AG10803 (cell line): ENCODE measurements around the gene MOCS3.
A peak's percentile ranks its signal among the peaks of the same experiment; 100 is the strongest.

Experiments used
- DNase-seq: peaks from one replicate; pipeline ENCODE4 v3.0.0; 2010; ENCODE audit warnings: low read depth
- H3K4me3 ChIP-seq: 2 replicates; pipeline ENCODE4 v1.5.1; 2011; ENCODE audit warnings: mild to moderate bottlenecking, low read length, control low read depth
- CTCF ChIP-seq: conservative IDR thresholded peaks from 2 replicates; pipeline ENCODE4 v1.5.1; 2011; ENCODE audit warnings: mild to moderate bottlenecking, low read length, control low read depth, inconsistent platforms

The MOCS3 gene

GRCh38 chr20:50957276-50957675 is 1.3 kb upstream of the MOCS3 start:
- H3K4me3 ChIP-seq: peak overlapping the region; percentile 93
- TF ChIP-seq CTCF: no peak
- DNase-seq: peak; percentile 66

GRCh38 chr20:50957798-50958614 is 612 bp upstream of the MOCS3 start, which contains the start of gene DPM1:
TSS of gene DPM1 (minus strand) at chr20:50958532. CDS start at chr20:50958523, 9 bp downstream.
- H3K4me3 ChIP-seq: peak within 1 kb of the TSS; percentile 93
- no peak for DNase-seq
- no peak for TF ChIP-seq CTCF

- no peak for TF ChIP-seq CTCF
- no peak for DNase-seq
- H3K4me3 ChIP-seq: peak overlapping the region; percentile 93
Observed at GRCh38 chr20:50959543-50960126, 1.0 kb downstream of the MOCS3 start.

- no peak for TF ChIP-seq CTCF
- no peak overlapping the region for H3K4me3 ChIP-seq
- DNase-seq: no peak
Observed at GRCh38 chr20:50967586-50967985, 9.0 kb downstream of the MOCS3 start.

DNA sequence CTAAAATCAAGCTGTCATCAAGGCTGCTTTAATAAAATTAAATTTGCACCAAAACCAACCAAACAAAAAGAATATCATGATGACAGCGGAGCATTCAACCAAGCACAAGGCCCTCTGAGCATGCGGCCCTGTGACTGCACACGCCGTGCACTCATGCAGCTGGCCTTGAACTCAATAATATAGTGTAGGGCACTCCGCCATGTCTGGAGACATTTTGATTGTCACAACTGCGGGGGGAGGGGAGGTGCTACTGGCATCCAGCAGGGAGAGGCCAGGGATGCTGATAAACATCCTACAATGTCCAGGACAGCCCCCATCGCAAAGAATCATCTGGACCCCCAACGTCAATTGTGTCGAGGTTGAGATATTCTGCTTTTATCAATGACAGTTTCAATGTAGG is 9.7 kb downstream of the MOCS3 start:
- TF ChIP-seq CTCF: no peak
- H3K4me3 ChIP-seq: no peak overlapping the region
- DNase-seq: no peak

DNA sequence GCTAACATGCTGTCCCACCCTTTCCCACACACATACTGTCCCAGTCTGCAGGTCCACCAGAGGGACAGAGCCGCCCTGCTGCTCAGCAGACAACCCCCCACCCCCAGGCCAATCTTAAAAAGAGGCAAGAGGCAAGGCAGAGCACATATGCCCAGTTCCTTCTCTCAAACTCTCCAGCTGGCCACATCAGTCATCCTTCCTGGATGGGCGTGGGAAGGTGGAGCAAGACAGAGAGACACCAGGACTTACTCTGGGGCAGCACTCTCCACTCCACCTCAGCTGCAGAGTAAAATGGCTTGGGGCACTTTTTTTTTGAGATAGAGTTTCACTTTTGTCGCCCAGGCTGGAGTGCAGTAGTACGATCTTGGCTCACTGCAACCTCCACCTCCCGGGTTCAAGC is 10.8 kb downstream of the MOCS3 start:
- TF ChIP-seq CTCF: no peak
- no peak for DNase-seq
- H3K4me3 ChIP-seq: no peak overlapping the region

GRCh38 chr20:50969912-50970311 is 11.3 kb downstream of the MOCS3 start:
- TF ChIP-seq CTCF: no peak
- no peak for DNase-seq
- H3K4me3 ChIP-seq: no peak overlapping the region
